HEK293 (cell line): ENCODE data around the gene BLTP3A.
A peak's percentile ranks its signal among the peaks of the same experiment; 100 is the strongest.
"Not testable (repeated sequence)": the region's sequence is repeated elsewhere in the genome, so short reads cannot be mapped to it uniquely, and the experiment has no call there.

Experiments used
- CTCF ChIA-PET: fragments of 350-600 bp; formaldehyde crosslinking; extraction: SDS; loops from one replicate; lab custom pipeline; 2021; ENCODE audit warnings: antibody characterized with exemption; lab: Yijun Ruan, JAX
- POLR2A ChIA-PET: fragments of 300-600 bp; formaldehyde crosslinking; extraction: SDS; loops from one replicate; lab custom pipeline; 2020; ENCODE audit warnings: antibody characterized with exemption, inconsistent platforms; lab: Yijun Ruan, JAX
- H3K27ac ChIP-seq: fragments of 200-500 bp; sonication (Bioruptor generic); 2 replicates; pipeline ENCODE4 v1.5.1; 2014; ENCODE audit warnings: low read depth, low read length, control low read depth, inconsistent platforms; ENCODE audit errors: extremely low read depth
- H3K36me3 ChIP-seq, 2 experiments: fragments of 200-500 bp in 1 of 2; sonication (Bioruptor generic) in 1 of 2; 1 replicate in 1 of 2; 2 replicates in 1 of 2; pipeline ENCODE4 v1.5.1; 2014 to 2017; ENCODE audit warnings: inconsistent platforms in 2 of 2, low read length in 2 of 2; ENCODE audit not compliant: control insufficient read depth in 2 of 2, insufficient read depth in 1 of 2
- H3K4me1 ChIP-seq: fragments of 200-500 bp; sonication (Bioruptor generic); 2 replicates; pipeline ENCODE4 v1.5.1; 2014; ENCODE audit warnings: mild to moderate bottlenecking, low read length, inconsistent platforms; ENCODE audit not compliant: control insufficient read depth, insufficient read depth
- H3K4me3 ChIP-seq: 2 replicates; pipeline ENCODE4 v1.5.1; 2011; ENCODE audit warnings: low read depth, mild to moderate bottlenecking, control low read depth, low read length, moderate library complexity
- H3K9me3 ChIP-seq: fragments of 200-500 bp; sonication (Bioruptor generic); 2 replicates; pipeline ENCODE4 v1.5.1; 2014; ENCODE audit warnings: low read depth, low read length, inconsistent platforms; ENCODE audit not compliant: control insufficient read depth, insufficient read depth
- EGR2 ChIP-seq: fragments of 450-650 bp; formaldehyde crosslinking; IDR thresholded peaks from 2 replicates; pipeline ENCODE4 v1.5.1; 2016; ENCODE audit warnings: low read depth, missing biosample characterization, missing genetic modification characterization
- KLF9 ChIP-seq: fragments of 450-650 bp; formaldehyde crosslinking; IDR thresholded peaks from 2 replicates; pipeline ENCODE4 v1.5.1; 2016; ENCODE audit warnings: missing biosample characterization, missing genetic modification characterization, low read depth
- MZF1 ChIP-seq: fragments of 450-650 bp; formaldehyde crosslinking; IDR thresholded peaks from 2 replicates; pipeline ENCODE4 v1.5.1; 2017; ENCODE audit warnings: missing biosample characterization, missing genetic modification characterization, borderline replicate concordance
- PRDM1 ChIP-seq: fragments of 450-650 bp; formaldehyde crosslinking; IDR thresholded peaks from 2 replicates; pipeline ENCODE4; 2016; ENCODE audit warnings: missing biosample characterization, missing genetic modification characterization
- ZBTB17 ChIP-seq: fragments of 450-650 bp; formaldehyde crosslinking; IDR thresholded peaks from 2 replicates; pipeline ENCODE4 v1.5.1; 2016; ENCODE audit warnings: missing biosample characterization, missing genetic modification characterization
- ZBTB20 ChIP-seq: fragments of 450-650 bp; formaldehyde crosslinking; IDR thresholded peaks from 2 replicates; pipeline ENCODE4 v1.5.1; 2016; ENCODE audit warnings: missing biosample characterization, missing genetic modification characterization
- ZBTB7A ChIP-seq: fragments of 450-650 bp; formaldehyde crosslinking; IDR thresholded peaks from 2 replicates; pipeline ENCODE4 v1.5.1; 2016; ENCODE audit warnings: low read depth, missing biosample characterization, missing genetic modification characterization
- ZFHX2 ChIP-seq: fragments of 450-650 bp; formaldehyde crosslinking; conservative IDR thresholded peaks from 2 replicates; pipeline ENCODE4 v1.5.1; 2016; ENCODE audit warnings: missing biosample characterization, missing genetic modification characterization
- ZNF174 ChIP-seq: fragments of 450-650 bp; formaldehyde crosslinking; IDR thresholded peaks from 2 replicates; pipeline ENCODE4 v1.5.0; 2017; ENCODE audit warnings: missing biosample characterization, mild to moderate bottlenecking, missing genetic modification characterization
- ZNF184 ChIP-seq: fragments of 450-650 bp; IDR thresholded peaks from 2 replicates; pipeline ENCODE4 v1.5.1; 2018; ENCODE audit warnings: missing biosample characterization, mild to moderate bottlenecking, missing genetic modification characterization
- ZNF362 ChIP-seq: fragments of 450-650 bp; formaldehyde crosslinking; IDR thresholded peaks from 2 replicates; pipeline ENCODE4 v1.5.1; 2016; ENCODE audit warnings: missing biosample characterization, missing genetic modification characterization
- ZNF394 ChIP-seq: fragments of 450-650 bp; formaldehyde crosslinking; IDR thresholded peaks from 2 replicates; pipeline ENCODE4 v1.5.1; 2016; ENCODE audit warnings: missing biosample characterization, missing genetic modification characterization, mild to moderate bottlenecking, moderate library complexity, borderline replicate concordance
- ZNF560 ChIP-seq: fragments of 450-650 bp; formaldehyde crosslinking; IDR thresholded peaks from 2 replicates; pipeline ENCODE4 v1.5.1; 2017; ENCODE audit warnings: missing biosample characterization, missing genetic modification characterization, borderline replicate concordance
- ZNF600 ChIP-seq: fragments of 450-650 bp; formaldehyde crosslinking; IDR thresholded peaks from 2 replicates; pipeline ENCODE4 v1.5.1; 2016; ENCODE audit warnings: missing biosample characterization, missing genetic modification characterization
- ZNF639 ChIP-seq: fragments of 450-650 bp; formaldehyde crosslinking; IDR thresholded peaks from 2 replicates; pipeline ENCODE4 v1.5.1; 2016; ENCODE audit warnings: missing biosample characterization, missing genetic modification characterization
- ZNF677 ChIP-seq: fragments of 450-650 bp; IDR thresholded peaks from 2 replicates; pipeline ENCODE4 v1.5.0; 2018; ENCODE audit warnings: missing biosample characterization, mild to moderate bottlenecking, missing genetic modification characterization, moderate library complexity
- ZNF791 ChIP-seq: fragments of 450-650 bp; formaldehyde crosslinking; IDR thresholded peaks from 2 replicates; pipeline ENCODE4 v1.5.1; 2016; ENCODE audit warnings: missing biosample characterization, missing genetic modification characterization
- ZSCAN16 ChIP-seq: fragments of 450-650 bp; formaldehyde crosslinking; IDR thresholded peaks from 2 replicates; pipeline ENCODE4 v1.5.1; 2016; ENCODE audit warnings: missing biosample characterization, missing genetic modification characterization
- TF ChIP-seq, protein P1 (sequence below): fragments of 450-650 bp; formaldehyde crosslinking; IDR thresholded peaks from 2 replicates; pipeline ENCODE4 v1.5.1; 2017; ENCODE audit warnings: missing biosample characterization, missing genetic modification characterization

BLTP3A gene

DNA sequence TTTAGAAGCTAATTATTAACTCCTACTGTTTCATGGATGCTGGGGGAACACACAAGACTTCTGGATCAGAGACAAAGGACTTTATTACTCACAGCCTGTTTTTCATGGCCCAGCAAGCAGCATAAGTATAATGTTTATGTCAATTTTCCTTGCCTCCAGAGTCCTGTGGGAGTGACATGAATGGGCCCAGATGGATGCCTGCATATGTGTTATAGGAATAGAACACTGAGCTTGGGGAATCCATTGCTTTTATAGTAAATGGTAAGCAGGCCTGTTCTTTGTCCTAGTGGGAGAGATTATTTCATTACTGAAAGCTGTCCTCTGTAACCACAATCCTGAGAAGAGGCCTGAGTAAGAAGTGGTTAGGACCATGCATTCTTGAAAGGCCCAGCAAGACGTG lies 25.6 kb downstream of the BLTP3A start (continued):
- TF ChIP-seq ZFHX2 (no peak), ZNF560 (tag by site-specific recombination) (no peak), ZNF677 (tag by site-specific recombination) (no peak), ZNF174 (no peak), ZNF791 (no peak), ZNF394 (tag by site-specific recombination) (no peak), KLF9 (tag by site-specific recombination) (no peak), EGR2 (tag by site-specific recombination) (no peak), ZBTB7A (no peak), MZF1 (no peak), ZBTB20 (tag by site-specific recombination) (peak; percentile 38; the same call in 1 of the 2 replicates)
- TF ChIP-seq, all 188 proteins: peak for 3

DNA sequence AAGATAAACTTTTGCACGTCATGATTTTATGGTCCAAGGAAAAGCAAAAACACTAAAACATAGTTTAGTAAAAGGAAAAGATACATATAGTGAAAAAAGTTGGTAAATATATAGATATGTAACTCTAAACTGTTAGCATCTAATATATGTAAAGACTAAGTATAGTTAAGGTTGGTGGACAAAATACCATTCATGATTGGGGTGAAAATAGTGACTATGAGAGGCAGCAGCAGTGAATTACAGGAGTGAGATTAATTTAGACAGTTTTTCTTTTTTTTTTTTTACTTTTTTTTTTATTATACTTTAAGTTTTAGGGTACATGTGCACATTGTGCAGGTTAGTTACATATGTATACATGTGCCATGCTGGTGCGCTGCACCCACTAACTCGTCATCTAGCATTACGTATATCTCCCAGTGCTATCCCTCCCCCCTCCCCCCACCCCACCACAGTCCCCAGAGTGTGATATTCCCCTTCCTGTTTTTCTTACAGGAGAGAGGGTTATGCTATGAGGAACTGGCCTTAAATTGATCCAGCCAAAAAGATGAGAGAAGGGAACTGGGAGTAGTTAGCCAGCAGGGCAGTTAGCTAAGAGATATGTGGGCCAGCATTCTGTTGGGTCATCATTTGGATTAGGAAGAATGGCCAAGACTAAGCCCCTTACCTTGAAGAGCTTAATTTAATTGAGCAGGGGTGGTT lies 27.1 kb downstream of the BLTP3A start:
- POLR2A ChIA-PET = interaction anchor here (1.4 kb wide), 1 partner anchor 10 kb away, joined by 3 read pairs; no protein-coding TSS in a partner anchor
- Histone ChIP-seq H3K36me3 (peaks cover 19 to 20% of the 10 kb centered on the region in 2 experiments; a peak in 2 of 3 replicates), H3K4me1 (peaks cover 23% of the 10 kb centered on the region)
- H3K4me3 ChIP-seq, H3K9me3 ChIP-seq, CTCF ChIA-PET, H3K27ac ChIP-seq: not testable (repeated sequence)
- TF ChIP-seq, protein P1, sequence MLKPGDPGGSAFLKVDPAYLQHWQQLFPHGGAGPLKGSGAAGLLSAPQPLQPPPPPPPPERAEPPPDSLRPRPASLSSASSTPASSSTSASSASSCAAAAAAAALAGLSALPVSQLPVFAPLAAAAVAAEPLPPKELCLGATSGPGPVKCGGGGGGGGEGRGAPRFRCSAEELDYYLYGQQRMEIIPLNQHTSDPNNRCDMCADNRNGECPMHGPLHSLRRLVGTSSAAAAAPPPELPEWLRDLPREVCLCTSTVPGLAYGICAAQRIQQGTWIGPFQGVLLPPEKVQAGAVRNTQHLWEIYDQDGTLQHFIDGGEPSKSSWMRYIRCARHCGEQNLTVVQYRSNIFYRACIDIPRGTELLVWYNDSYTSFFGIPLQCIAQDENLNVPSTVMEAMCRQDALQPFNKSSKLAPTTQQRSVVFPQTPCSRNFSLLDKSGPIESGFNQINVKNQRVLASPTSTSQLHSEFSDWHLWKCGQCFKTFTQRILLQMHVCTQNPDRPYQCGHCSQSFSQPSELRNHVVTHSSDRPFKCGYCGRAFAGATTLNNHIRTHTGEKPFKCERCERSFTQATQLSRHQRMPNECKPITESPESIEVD = peak; percentile 81
- TF ChIP-seq ZNF600 (tag by site-specific recombination) (0 out of 2 replicates have a peak, but pooled peaks have one; percentile 8), PRDM1 (peak; percentile 69), ZNF362 (tag by site-specific recombination) (peak; percentile 63; the same call in 1 of the 2 replicates)

- ChIA-PET CTCF (interaction anchor here (0.6 to 0.7 kb wide), 2 partner anchors 9 to 23 kb away, joined by 3 to 4 read pairs; no protein-coding TSS in a partner anchor), POLR2A (interaction anchor here (1.4 kb wide), 1 partner anchor 9 kb away, joined by 3 read pairs; no protein-coding TSS in a partner anchor)
- H3K36me3 ChIP-seq = peaks cover 19 to 28% of the 10 kb centered on the region in 2 experiments; a peak in 2 of 3 replicates
- H3K27ac ChIP-seq = no peak overlapping the region; the same call in 1 of the 2 replicates
- no peak overlapping the region for H3K4me3 ChIP-seq
- H3K4me1 ChIP-seq = peaks cover 23% of the 10 kb centered on the region
- no peaks in the 10 kb centered on the region for H3K9me3 ChIP-seq
- TF ChIP-seq ZNF184 (tag by site-specific recombination) = no peak
- TF ChIP-seq ZBTB17 (tag by site-specific recombination) = peak; percentile 52; the same call in 1 of the 2 replicates
- peak; percentile 72; the same call in 1 of the 2 replicates for TF ChIP-seq PRDM1
- peak; percentile 47; the same call in 1 of the 2 replicates for TF ChIP-seq ZBTB20 (tag by site-specific recombination)
- TF ChIP-seq ZSCAN16 = no peak
- peak; percentile 16; the same call in 1 of the 2 replicates for TF ChIP-seq ZNF639 (tag by site-specific recombination)
- TF ChIP-seq, all 188 proteins: peak for 4
Observed at GRCh38 chr6:34819571-34820480, 27.9 kb downstream of the BLTP3A start.
